NOMO-1 treated with DMSO at 0.1 percent for 48 hours (cell line): Measurements from ENCODE around the gene JAKMIP1.

ENCODE experiments used
- DNase-seq: peaks from one replicate; lab custom pipeline; 2025; ENCODE audit not compliant: unreplicated experiment; lab: John Stamatoyannopoulos, UW

Gene JAKMIP1

GRCh38 chr4:6200011-6200921 is at the start of gene JAKMIP1:
Gene JAKMIP1, minus strand, starts transcription at chr4:6200549. Its CDS starts 87,699 bp downstream, at chr4:6112850.
- DNase-seq, result no peak

GRCh38 chr4:6248394-6248793 is 48.0 kb upstream of the JAKMIP1 start:
- no peak for DNase-seq

- no peak for DNase-seq
Observed at GRCh38 chr4:6246170-6246634, 45.9 kb upstream of the JAKMIP1 start.

GRCh38 chr4:6245246-6246169 is 45.2 kb upstream of the JAKMIP1 start:
- no peak for DNase-seq

GRCh38 chr4:6242271-6243029 is 42.1 kb upstream of the JAKMIP1 start:
- no peak for DNase-seq

- no peak for DNase-seq
Observed at GRCh38 chr4:6241062-6241845, 40.9 kb upstream of the JAKMIP1 start.

GRCh38 chr4:6239968-6240367 is 39.6 kb upstream of the JAKMIP1 start:
- no peak for DNase-seq

GRCh38 chr4:6239486-6239885 is 39.1 kb upstream of the JAKMIP1 start:
- no peak for DNase-seq

GRCh38 chr4:6236816-6237390 is 36.6 kb upstream of the JAKMIP1 start:
- DNase-seq, result no peak

GRCh38 chr4:6235901-6236640 is 35.7 kb upstream of the JAKMIP1 start:
- DNase-seq, result no peak

GRCh38 chr4:6235012-6235411 is 34.7 kb upstream of the JAKMIP1 start:
- no peak for DNase-seq

GRCh38 chr4:6233929-6234328 is 33.6 kb upstream of the JAKMIP1 start:
- no peak for DNase-seq

GRCh38 chr4:6232836-6233785 is 32.8 kb upstream of the JAKMIP1 start:
- DNase-seq, result no peak

GRCh38 chr4:6231663-6232165 is 31.4 kb upstream of the JAKMIP1 start:
- no peak for DNase-seq

GRCh38 chr4:6230827-6231662 is 30.7 kb upstream of the JAKMIP1 start:
- DNase-seq, result no peak

GRCh38 chr4:6230502-6230785 is 30.1 kb upstream of the JAKMIP1 start:
- no peak for DNase-seq
